Stimulated activated CD4-positive, alpha-beta T cell treated with anti-CD3 and anti-CD28 coated beads, Interleukin-15, amount 100 ng/mL, for 24 hours (primary cell): ENCODE data around the gene TTC7B.

ENCODE experiments used
- DNase-seq: peaks from one replicate; pipeline ENCODE4 v3.0.0-alpha.2; 2020

The TTC7B gene

GRCh38 chr14:90553298-90553920 is 262.8 kb downstream of the TTC7B start:
- no peak for DNase-seq

- no peak for DNase-seq
Observed at GRCh38 chr14:90552465-90553297, 263.5 kb downstream of the TTC7B start.

- DNase-seq: no peak
Observed at GRCh38 chr14:90551733-90552464, 264.3 kb downstream of the TTC7B start.

- DNase-seq: no peak
Observed at GRCh38 chr14:90551070-90551704, 265.0 kb downstream of the TTC7B start.

GRCh38 chr14:90549794-90550641 is 266.2 kb downstream of the TTC7B start:
- DNase-seq: no peak

GRCh38 chr14:90548455-90548854 is 267.8 kb downstream of the TTC7B start:
- no peak for DNase-seq

GRCh38 chr14:90547968-90548367 is 268.3 kb downstream of the TTC7B start:
- no peak for DNase-seq

GRCh38 chr14:90547250-90547649 is 269.0 kb downstream of the TTC7B start:
- DNase-seq: no peak

- no peak for DNase-seq
Observed at GRCh38 chr14:90546767-90547166, 269.5 kb downstream of the TTC7B start.

- no peak for DNase-seq
Observed at GRCh38 chr14:90545966-90546751, 270.1 kb downstream of the TTC7B start.

- no peak for DNase-seq
Observed at GRCh38 chr14:90545382-90545781, 270.8 kb downstream of the TTC7B start.

GRCh38 chr14:90544971-90545370 is 271.3 kb downstream of the TTC7B start:
- DNase-seq: no peak

GRCh38 chr14:90544566-90544965 is 271.7 kb downstream of the TTC7B start:
- DNase-seq: no peak

- no peak for DNase-seq
Observed at GRCh38 chr14:90543876-90544275, 272.4 kb downstream of the TTC7B start.

GRCh38 chr14:90541076-90541634 is 275.1 kb downstream of the TTC7B start:
- no peak for DNase-seq

- no peak for DNase-seq
Observed at GRCh38 chr14:90540437-90540836, 275.8 kb downstream of the TTC7B start.

- DNase-seq: no peak
Observed at GRCh38 chr14:90539996-90540395, 276.2 kb downstream of the TTC7B start.

GRCh38 chr14:90539496-90539775 is 276.8 kb downstream of the TTC7B start:
- DNase-seq: no peak

GRCh38 chr14:90538716-90539495 is 277.3 kb downstream of the TTC7B start:
- DNase-seq: no peak

- no peak for DNase-seq
Observed at GRCh38 chr14:90538095-90538494, 278.1 kb downstream of the TTC7B start.
